Measurements from ENCODE around the gene MRPS24.
"Not testable (repeated sequence)": the region's sequence is repeated elsewhere in the genome, so short reads cannot be mapped to it uniquely, and the experiment has no call there.

The MRPS24 gene

GRCh38 chr7:43830917-43831316 lies 38.4 kb downstream of the MRPS24 start:
- DNase-seq: not testable (repeated sequence)

GRCh38 chr7:43825391-43825808 lies 43.9 kb downstream of the MRPS24 start:
- DNase-seq: no peak

DNA sequence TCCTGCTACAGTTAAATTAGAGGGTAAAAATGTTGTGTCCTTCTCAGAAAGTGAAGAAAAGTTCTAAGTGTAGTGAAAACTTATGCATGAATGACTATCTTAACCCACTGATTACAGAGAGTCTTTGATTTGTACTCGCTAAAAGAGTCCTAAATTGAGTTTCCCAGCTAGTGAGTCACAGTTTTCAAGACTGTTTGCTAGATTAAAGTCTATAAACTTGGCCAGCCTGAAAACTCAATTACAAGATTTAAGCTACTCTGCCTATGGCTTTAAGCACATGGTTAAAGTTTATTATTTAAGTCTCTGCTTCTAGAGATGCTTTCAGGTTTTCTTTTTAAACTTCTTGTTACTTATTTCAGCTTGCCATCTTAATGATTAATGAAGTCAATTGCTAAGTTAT lies 44.4 kb downstream of the MRPS24 start:
- DNase-seq: no peak

- DNase-seq: not testable (repeated sequence)
These were observed 44.8 kb downstream of the MRPS24 start for GRCh38 chr7:43824513-43824912.

- DNase-seq: no peak
These were observed 45.4 kb downstream of the MRPS24 start for GRCh38 chr7:43823941-43824340.

- not testable (repeated sequence) for DNase-seq
These were observed 45.9 kb downstream of the MRPS24 start for GRCh38 chr7:43823425-43823824.
